ENCODE data around the gene TBCK.
A peak's percentile ranks its signal among the peaks of the same experiment; 100 is the strongest.

The TBCK gene

DNA sequence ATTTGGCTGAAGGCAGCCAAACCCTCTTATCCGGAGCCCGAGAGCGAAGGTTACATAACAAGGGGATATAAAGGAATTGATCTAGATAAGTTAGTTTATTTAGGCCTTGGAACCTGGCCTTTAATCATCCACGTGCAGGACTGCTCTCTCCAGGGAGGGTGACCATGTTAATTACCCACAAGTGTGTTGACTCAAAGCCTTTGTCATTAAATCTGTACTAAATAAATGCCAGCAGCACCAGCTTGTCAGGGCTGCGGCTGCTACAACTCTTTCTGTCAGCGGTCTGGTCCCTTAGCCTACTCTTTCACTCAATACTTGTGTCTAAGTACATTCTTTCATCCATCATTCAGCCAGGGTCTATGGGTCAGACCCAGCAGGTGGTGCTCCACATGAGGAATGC lies 206.1 kb downstream of the TBCK start:
- no peak for DNase-seq

DNA sequence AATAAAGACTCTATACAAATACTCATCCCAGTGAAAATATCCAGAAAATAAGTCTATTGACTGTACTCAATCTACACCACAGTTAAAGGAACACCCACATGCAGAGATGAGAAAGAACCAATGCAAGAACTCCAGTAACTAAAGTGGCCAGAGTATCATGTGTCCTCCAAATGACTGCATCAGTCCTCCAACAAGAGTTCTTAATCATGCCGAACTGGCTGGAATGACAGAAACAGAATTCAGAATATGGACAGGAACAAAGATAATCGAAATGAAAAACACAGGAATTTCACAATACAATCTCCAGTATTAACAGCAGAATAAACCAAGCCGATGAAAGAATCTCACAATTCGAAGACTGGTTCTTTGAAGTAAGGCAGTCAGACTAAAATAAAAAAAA lies 210.3 kb downstream of the TBCK start:
- DNase-seq: no peak

DNA sequence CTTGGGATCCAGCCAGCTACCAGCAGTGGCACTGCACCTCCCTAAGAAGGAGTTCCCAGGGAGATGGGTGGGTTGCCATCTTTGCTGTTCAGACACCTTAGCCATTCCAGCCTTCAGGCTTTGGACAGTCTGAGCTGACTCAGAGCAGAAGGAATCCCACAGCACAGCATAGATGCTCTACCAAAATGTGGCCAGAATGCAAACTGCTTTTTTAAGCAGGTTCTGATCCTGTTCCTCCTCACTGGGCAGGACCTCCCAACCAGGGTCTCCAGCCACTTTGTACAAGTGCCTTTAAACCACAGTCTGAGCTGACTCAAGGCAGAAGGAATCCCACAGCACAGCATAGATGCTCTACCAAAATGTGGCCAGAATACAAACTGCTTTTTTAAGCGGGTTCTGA lies 211.7 kb downstream of the TBCK start:
- no peak for DNase-seq

DNA sequence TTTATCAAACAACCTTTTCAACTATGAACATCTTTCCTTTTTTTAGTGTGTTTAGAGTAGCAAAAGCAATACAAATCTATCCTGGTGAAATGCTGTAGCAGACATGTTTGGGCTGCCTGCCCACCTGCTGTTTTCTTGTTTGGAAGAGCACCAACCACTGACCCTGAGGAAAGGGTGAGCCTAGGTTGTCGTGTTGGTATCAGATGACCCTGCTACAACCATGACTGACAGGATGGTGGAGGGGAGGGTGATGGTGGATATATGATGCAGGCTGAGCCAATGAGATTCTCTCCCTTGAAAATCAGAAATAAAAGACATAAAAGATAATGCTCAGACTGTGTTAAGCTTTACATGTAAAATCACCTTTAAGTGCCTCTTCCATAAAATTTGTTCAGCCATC lies 219.6 kb downstream of the TBCK start:
- DNase-seq: no peak

DNA sequence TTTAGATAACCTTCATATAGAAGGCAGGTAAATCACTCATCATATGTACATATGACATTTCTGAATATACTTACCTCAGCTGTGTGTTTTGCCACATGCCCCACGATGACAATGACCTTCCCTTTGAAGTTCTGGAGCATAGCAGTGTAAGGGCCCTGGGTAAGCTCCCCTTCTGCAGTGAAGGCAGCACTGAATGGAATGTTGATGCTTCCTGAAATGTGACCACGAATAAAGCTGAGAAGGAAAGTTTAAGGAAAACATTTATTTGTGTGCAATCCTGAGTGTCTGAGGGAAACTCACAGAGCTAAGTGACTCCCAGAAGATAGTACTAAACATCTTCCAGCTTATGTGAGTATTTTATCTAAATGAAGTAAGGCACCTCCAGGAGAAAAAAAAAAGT lies 220.6 kb downstream of the TBCK start:
- no peak for DNase-seq

DNA sequence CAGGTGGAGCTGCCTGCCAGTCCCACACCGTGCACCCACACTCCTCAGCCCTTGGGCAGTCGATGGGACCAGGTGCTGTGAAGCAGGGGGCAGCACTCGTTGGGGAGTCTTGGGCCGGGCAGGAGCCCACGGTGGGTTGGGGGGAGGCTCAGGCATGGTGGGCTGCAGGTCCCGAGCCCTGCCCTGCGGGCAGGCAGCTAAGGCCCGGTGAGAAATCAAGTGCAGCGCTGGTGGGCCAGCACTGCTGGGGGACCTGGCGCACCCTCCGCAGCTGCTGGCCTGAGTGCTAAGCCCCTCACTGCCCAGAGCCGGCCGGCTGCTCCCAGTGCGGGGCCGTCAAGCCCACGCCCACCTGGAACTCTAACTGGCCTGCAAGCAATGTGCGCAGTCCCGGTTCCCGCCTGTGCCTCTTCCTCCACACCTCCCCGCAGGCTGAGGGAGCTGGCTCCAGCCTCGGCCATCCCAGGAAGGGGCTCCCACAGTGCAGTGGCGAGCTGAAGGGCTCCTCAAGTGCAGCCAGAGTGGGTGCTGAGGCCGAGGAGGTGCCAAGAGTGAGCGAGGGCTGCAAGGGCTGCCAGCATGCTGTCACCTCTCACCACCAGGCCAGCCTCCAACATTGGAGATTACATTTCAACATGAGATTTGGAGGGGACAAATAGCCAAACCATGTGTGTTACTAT lies 223.5 kb downstream of the TBCK start:
- no peak for DNase-seq

DNA sequence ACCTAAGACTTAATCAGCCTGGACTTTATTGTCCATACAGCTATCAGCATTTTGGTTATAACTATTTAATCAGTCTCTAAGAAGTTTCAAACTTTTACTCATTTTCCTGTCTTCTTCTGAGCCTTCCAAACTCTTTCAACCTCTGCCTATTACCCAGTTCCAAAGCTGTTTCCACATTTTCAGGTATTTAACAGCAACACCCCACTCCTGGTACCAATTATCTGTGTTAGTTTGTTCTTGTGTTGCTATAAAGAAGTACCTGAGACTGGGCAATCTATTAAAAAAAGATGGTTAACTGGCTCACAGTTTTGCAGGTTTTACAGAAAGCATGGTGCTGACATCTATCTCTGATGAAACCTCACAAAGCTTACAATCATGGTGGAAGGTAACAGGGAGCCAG lies 225.2 kb downstream of the TBCK start:
- no peak for DNase-seq

DNA sequence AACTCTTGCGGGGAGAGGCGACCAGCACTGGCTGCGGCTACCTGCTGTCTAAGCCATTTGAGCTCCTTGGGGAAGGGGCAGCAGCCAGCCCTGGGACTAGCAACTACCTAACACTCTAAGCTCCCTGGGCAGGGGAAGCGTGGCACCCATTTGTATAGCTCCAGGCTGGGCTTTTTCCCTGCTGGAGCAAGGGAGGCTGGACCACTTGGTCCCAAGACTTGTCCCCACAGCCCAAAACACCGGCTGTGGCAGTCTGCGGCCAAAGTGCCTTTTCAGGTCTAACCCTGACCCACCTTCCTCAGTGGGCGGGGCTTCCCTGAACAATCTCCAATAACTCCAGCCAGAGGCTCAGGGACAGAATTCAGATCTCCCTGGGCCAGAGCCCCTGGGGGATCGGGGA lies 232.9 kb downstream of the TBCK start:
- DNase-seq: no peak

DNA sequence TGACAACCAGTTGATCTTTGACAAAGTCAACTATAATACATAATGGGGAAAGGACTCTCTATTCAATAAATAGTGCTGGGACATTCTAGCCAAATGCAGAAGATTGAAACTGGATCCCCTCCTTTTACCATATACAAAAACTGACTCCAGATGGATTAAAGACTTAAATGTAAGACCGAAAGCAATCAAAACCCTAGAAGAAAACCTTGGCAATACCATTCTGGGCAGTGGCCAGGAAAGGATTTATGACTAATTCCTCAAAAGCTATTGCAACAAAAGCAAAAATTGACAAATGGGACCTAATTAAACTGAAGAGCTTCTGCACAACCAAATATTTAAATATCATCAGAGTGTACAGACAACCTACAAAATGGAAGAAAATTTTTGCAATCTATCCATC lies 235.6 kb downstream of the TBCK start:
- no peak for DNase-seq

DNA sequence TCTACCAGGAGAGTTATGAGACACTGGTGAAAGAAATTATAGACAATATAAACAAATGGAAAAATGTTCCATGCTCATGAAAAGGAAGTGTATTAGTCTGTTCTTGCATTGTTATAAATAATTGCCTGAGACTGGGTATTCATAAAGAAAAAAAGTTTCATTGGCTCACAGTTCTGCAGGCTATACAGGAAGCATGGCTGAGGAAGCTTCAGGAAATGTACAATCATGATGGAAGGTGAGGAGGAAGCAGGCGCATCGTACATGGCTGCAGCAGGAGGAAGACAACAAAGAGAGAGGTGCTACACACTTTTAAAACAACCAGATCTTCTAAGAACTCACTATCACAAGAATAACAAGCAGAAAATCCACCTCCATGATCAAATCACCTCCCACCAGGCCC lies 236.4 kb downstream of the TBCK start:
- DNase-seq: no peak

DNA sequence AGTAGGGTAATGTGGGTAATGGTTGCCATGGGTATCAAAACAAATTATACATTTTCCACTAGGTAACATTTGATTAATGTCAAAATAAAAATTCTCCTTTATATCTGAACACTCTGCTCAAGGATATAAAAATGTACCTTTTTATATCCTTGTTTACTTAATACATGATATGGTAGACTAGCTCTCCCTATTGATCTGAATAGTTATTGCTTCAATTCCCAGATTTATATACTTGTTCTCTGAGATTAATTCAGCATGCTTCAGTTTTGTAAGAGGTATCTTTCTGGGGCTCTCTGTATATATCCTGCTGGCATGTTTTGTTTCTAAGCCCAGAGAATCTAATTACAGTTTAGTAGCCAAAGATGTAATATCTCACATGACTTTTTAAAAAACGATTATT lies 251.0 kb downstream of the TBCK start:
- no peak for DNase-seq

DNA sequence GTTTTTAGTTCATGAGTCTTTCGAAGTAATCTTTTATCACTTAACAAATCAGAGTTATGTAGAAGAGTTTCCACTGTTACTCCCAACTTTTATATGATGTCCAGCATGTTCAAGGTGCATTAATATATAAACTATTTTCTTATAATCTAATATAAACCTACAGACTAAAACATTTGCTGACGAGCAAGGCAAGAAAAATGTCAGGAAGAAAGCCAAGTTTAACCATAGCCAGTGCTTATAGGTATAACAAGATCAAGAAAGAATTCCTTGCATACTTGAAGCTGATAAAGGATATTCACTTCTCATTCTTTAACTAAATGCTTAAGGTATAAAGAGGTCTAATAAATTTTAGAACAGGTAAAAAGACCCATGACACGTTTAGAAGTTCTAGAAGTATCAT lies 253.0 kb downstream of the TBCK start:
- no peak for DNase-seq

DNA sequence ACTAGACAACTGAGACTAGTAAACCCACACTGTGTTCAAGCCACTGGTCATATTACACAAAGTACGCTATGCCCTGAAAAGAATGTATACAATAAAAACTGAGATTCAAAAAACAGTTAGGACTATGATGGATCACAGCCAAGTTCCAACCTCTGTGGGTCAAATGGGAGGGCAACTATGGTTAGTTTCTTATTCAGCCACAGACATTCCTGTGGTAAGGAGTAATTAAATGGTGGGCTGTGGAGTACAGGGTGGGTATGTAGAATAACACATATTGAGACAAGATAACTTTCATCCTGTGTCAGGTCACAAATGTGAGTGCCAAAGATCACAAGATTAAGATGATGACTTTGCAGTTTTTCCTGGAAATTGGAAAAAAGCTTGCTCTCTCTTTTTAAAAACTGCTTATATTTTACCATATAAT lies 253.5 kb downstream of the TBCK start:
- DNase-seq: peak; percentile 65

DNA sequence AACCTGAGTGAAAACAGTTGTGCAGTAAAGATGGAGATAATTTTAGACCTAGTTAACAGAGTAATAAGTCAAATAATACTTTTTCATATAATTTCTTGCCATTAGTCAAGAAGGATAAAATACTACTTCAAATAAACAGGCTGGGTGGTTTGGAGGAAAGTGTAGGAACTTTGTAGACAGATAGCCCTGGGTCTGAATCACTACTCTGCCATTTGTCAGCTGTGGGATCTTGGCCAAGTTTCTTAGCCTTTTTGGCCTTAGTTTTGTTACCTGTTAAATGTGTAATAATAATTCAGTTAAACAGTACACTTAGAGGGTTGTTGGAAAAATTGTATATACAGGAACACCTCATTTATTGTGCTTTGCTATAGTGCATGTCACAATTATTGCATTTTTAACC lies 257.1 kb downstream of the TBCK start:
- no peak for DNase-seq

DNA sequence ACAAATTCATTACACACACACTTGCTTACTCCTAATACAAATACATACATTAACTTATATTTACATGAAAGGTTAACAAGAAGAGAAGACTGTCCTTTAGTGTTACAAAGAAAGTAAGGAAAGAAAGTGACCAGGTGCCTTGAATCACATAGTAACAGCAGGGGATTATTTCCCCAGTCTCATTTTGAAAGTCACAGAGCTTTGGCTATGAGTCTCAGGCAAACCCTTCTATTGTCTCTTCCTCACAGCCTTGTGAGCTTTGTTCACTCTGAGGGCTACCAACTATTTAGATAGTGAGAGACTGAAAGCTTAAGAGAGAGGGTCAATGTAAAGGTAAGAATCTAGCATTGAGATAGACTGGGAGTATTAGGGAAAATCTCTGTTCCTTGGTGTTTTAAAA lies 259.1 kb downstream of the TBCK start:
- DNase-seq: no peak

DNA sequence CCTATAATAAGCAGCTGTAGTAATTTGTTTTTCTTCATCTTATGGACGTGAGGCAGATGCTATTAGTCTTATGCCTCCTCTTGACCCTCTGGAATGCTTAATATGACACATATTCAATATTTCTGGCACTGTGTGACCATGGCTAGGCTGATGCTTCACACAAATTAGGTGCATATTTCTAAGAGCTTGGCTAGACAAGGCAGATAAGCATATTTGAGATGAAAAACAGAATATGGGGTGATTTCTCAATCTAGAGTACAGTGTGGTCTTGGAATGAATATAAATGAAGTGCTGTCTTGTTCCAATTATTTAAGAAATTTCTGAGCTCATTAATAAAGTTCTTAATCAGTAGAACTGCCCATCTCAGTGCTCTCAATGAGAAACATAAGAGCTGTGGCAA lies 264.5 kb downstream of the TBCK start:
- no peak for DNase-seq

DNA sequence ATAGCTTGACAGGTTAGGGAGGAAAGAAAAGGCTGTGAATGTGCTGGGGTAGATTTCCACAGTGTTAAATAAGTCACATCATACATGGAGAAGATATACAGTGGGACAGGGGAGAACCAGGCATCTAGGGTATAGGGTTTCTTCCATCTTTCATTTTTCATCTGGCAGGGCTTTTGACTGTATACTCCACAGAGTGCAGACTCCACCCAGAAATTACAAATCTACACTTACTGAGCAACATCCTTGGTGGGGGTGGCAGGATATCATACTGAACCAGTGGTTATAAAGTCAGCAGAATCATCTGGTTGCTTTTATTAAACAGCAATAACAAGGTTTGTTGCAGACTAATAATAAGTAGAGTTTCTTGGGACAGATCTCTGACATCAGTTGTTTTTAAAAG lies 266.5 kb downstream of the TBCK start:
- DNase-seq: no peak

DNA sequence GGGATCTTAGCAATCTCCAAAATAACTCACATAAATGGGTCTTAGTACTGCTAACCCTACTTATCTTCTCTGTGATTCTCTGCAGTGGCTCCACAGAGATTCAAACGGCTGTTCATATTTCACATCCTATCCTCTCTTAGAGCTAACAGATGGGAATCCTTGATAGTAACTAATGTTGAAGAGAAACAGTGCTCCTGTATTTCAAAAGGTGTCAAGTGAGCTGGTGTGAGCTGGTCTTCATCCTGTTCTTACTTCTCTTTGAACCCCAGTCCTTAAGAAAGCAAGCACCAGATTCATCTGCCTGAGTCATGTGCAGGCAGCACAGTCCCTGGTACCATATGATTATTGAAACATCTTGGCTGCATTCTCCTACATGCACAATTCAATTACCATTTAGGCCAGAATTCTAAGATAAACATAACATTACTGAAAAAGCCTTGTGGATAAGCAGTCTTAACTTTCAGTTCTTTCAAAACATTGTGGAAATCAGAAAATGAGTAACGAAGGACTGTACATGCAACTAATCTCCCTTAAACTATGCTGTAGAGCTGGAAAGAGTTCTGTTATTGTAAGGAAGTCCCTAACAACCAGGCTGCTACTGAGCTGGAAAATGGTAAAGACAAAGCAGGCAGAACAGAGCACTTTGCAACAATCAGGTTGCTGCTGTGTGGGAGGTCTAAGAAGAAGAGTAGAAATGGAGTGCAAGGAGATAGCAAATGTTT lies 267.6 kb downstream of the TBCK start:
- no peak for DNase-seq

DNA sequence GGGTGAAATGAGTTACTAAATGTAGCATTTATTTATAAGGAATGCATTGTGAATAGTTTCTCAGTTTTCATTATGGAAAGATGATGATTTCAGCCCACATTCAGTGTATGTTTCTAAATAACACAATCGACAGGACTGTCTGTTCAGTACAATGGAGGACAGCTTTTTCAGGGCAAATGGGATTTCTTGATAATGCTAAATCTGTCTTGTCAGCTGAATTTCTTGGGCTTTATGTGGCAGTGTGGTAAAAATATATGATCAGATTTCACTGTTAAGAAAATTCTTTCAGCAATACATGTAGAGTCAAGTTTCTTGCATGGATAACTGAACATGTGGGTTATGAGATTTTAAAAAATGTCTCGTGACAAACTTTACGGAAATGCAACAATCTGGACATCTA lies 269.9 kb downstream of the TBCK start:
- no peak for DNase-seq

DNA sequence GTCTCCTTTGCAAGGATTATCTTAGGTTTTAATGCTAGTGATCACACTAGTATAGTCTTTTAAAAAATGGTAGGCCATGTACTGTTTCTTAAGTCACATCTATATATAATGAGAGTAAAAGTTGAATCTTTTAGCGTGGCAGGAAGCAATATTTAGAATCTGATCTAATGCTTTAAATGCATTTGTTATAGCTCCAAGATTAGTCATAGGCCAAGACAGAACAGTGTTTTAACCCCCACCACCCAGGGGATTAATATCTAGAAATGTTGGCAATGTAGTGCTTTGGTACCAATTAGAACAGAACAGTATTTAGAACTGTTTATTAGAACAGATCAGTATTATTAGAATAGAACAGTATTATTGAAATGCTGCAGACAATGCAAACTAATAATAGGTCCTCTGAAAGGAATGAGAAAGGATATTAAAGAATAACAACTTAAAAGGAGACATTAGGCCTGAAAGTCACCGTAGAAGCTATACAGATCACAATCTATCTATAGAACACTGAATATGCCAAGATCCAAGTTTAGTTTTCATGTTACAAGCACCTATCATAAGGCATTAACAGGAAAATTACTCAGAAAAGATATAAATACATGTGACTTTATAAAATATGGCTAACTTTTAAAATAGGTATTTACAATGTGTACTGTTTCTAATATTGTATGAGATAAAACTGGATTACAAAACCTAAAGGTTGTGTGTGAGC lies 274.6 kb downstream of the TBCK start:
- no peak for DNase-seq

DNA sequence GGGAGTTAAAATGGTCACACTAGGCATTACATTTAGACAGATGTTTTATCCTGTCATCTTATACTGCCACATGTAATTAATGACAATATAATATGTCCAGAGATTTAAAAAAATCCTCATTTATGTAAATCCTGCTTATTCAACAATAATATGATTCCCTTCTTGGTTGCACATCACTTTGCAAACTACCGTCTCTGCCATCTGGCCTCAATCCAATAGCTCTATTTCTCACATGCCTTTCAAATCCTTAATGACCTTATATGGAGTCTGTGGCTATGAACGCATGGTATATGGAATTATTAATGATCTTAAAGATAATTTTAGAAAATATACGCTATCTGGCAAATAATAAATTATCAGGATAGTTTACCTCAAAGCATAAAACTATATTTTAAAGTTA lies 276.2 kb downstream of the TBCK start:
- no peak for DNase-seq

DNA sequence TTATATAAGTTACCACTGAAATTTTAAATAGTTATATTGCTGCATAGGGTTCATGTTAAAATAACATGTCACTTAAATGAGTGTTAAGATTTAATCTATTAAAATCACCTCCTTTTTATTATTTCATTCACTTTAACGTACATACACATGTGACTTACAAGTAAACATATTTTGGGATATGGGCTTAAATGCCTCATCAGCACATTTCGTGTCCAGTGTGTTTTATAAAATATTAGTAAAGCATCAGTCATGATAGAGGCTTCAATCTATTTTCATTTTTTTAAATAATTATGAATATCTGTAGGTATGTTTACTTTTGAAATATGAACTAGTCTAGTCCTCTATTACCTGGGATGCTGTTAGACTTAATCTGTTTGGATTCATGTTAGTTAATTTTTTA lies 277.1 kb downstream of the TBCK start:
- DNase-seq: no peak

DNA sequence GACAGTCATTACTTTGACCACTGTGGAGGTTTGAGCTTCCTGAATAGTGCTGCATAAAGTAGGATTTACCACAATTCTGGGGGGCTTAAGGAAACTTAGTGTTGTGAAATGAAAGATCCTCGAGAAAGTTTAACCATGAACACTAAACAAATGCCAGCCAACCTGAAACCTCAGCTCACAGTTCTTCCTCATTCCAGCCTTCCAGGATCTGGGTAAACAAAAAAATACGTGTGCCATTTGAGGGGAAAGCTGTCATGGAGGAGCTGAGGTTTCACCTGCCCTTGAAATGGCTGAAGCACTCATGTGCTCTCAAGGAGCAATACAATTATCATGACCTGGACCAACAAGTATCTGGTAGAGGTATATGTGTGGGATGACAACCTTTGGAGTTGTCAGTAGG lies 278.0 kb downstream of the TBCK start:
- no peak for DNase-seq

DNA sequence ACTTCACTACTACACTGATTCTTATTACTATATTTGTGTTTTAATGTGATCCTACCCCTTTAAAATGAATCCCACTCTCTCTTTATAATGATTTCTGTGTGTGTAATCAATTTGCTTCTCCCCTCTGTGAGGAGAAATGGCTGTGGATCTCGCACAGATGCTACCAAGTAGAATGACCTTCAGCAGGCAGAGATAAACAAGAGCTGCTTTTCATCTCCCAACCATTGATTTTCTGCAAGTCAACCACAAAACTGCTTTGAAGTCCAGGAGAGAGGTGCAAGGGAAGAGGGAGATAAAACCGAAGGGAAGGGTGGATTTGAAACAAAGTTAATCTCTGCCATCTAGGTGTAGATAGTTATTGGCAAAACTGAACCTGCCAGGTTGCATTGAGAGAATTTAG lies 279.2 kb downstream of the TBCK start:
- peak; percentile 3 for DNase-seq

Measured in OCI-M1 (cell line).